ENCODE measurements around the gene SPATA13.
"Not testable (repeated sequence)": the region's sequence is repeated elsewhere in the genome, so short reads cannot be mapped to it uniquely, and the experiment has no call there.

The SPATA13 gene

DNA sequence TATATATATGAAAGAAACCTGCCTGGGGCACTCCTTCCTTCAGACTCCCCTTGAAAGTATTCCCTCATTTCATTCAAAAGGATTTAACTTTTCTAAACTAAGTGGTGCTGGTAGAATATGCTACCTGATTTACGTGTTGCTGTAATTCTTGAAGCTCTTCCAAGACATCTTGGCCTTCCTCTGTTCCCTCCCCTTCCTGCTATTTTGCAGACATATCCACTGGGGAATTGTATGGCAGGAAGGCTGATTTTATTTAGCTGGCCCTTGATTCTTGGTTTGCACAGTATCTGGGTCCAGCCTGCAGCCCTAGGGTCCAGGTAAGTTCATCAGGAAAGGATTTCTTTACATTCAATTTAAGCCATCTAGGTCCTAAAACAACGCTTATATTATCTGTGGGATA, 148.8 kb downstream of the SPATA13 start, which contains the start of gene C1QTNF9:
Gene C1QTNF9 (plus strand): TSS at position 281 of the 400 bp plus-strand sequence. CDS start 6,424 bp downstream, outside the sequence.
- H3K9ac ChIP-seq (ENCODE audit: low read depth in 1 of 2, low read length in 2 of 2); H3K4me3 ChIP-seq (ENCODE audit: low read depth in 1 of 2, low read length in 2 of 2); H3K9me3 ChIP-seq (ENCODE audit: control insufficient read depth in 1 of 2, low read length in 2 of 2); H3K4me1 ChIP-seq (ENCODE audit: control insufficient read depth in 1 of 2, insufficient read depth in 2 of 2, low read length in 2 of 2); H3K27me3 ChIP-seq (ENCODE audit: control insufficient read depth in 1 of 2, insufficient read depth in 2 of 2, low read length in 2 of 2); H3K27ac ChIP-seq (ENCODE audit: low read depth, low read length): not testable (repeated sequence)
- H3K36me3 ChIP-seq (ENCODE audit: control insufficient read depth in 1 of 2, insufficient read depth in 2 of 2, low read length in 2 of 2), result peaks cover 7 to 13% of the 10 kb centered on the region in 2 donors

DNA sequence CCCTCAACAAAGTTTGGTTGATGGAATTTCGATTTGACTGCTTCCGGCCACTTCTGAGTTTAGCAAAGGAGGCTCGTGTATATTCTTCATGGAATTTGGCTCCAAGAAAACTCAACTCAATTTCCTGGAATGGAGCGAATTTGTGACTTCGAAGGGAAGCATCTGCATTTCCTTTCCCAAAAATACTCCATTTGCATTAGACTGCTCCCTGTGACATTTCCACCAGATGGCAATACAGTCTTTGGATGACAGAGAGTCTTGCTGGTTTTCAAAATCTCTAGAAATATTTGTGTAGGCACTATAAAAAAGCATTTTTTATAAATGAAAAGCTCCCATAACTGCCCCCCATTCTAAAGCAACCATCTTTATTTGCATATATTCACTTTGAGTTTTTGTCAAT, 152.9 kb downstream of the SPATA13 start:
- Histone ChIP-seq H3K36me3 (ENCODE audit: control insufficient read depth in 1 of 2, insufficient read depth in 2 of 2, low read length in 2 of 2) (no peaks in the 10 kb centered on the region), H3K9me3 (ENCODE audit: control insufficient read depth in 1 of 2, low read length in 2 of 2) (no peaks in the 10 kb centered on the region), H3K27me3 (ENCODE audit: control insufficient read depth in 1 of 2, insufficient read depth in 2 of 2, low read length in 2 of 2) (no peaks in the 10 kb centered on the region), H3K9ac (ENCODE audit: low read depth in 1 of 2, low read length in 2 of 2) (no peak overlapping the region), H3K4me1 (ENCODE audit: control insufficient read depth in 1 of 2, insufficient read depth in 2 of 2, low read length in 2 of 2) (no peaks in the 10 kb centered on the region), H3K27ac (ENCODE audit: low read depth, low read length) (no peak overlapping the region), H3K4me3 (ENCODE audit: low read depth in 1 of 2, low read length in 2 of 2) (no peak overlapping the region)

DNA sequence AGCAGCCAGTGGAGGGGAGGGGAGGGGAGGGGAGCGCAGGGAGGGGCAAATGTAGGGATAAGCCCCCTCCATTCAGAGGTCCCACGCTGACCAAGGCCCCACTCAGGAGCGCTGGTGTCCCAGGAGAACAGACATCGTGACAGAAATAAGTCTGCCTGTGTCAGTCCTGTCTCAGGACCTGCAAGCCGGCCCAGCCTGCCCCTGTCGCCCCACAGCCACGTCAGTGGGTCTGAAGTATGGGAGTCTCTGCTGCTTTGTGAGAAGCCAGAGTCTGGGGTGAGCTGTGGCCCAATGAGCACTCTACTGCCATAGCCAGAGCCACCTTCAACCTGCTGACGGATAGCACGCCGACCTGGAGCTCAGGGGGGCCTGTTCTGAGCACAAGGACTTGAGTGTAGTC, 157.3 kb downstream of the SPATA13 start:
- not testable (repeated sequence) for H3K4me1 ChIP-seq (ENCODE audit: control insufficient read depth in 1 of 2, insufficient read depth in 2 of 2, low read length in 2 of 2); H3K36me3 ChIP-seq (ENCODE audit: control insufficient read depth in 1 of 2, insufficient read depth in 2 of 2, low read length in 2 of 2); H3K27me3 ChIP-seq (ENCODE audit: control insufficient read depth in 1 of 2, insufficient read depth in 2 of 2, low read length in 2 of 2); H3K27ac ChIP-seq (ENCODE audit: low read depth, low read length); H3K9ac ChIP-seq (ENCODE audit: low read depth in 1 of 2, low read length in 2 of 2); H3K4me3 ChIP-seq (ENCODE audit: low read depth in 1 of 2, low read length in 2 of 2); H3K9me3 ChIP-seq (ENCODE audit: control insufficient read depth in 1 of 2, low read length in 2 of 2)

DNA sequence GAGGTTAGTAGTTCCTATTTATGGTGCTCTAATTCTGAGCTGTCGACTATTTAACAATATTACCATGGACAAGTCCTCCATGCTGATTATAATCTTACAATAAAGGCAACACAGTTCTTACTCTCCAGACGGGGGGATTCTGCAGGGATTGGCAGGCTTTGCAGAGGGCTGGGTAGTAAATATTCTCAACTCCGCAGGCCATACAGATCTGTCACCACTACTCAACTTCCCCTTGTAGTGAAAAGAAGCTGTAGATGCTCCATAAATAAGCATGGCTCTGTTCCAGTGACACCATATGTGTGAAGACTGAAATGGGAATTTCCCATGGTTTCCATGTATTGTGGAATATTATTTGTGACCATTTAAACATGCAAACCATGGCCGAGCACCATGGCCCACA, 158.4 kb downstream of the SPATA13 start:
- not testable (repeated sequence) for H3K36me3 ChIP-seq (ENCODE audit: control insufficient read depth in 1 of 2, insufficient read depth in 2 of 2, low read length in 2 of 2); H3K4me3 ChIP-seq (ENCODE audit: low read depth in 1 of 2, low read length in 2 of 2); H3K9ac ChIP-seq (ENCODE audit: low read depth in 1 of 2, low read length in 2 of 2); H3K27me3 ChIP-seq (ENCODE audit: control insufficient read depth in 1 of 2, insufficient read depth in 2 of 2, low read length in 2 of 2); H3K27ac ChIP-seq (ENCODE audit: low read depth, low read length); H3K9me3 ChIP-seq (ENCODE audit: control insufficient read depth in 1 of 2, low read length in 2 of 2); H3K4me1 ChIP-seq (ENCODE audit: control insufficient read depth in 1 of 2, insufficient read depth in 2 of 2, low read length in 2 of 2)

DNA sequence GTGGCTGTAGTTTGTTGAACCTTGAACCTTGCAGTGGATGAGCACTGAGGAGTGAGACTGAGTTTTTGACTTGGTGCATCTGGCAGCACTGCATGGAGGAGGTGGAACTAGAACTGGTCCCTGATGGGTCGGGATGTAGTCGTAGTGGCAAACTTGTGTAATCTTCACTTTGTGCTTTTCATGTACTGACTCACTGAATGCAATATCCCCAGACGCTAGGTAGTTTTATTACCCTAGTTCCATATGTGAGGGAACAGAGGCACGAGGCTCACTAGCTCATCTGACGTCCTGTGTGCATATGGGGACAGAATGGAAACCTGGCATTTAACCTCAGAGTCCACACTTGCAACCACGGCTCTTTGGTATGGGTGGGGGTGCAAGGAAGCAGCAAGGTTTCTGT, 159.1 kb downstream of the SPATA13 start:
- not testable (repeated sequence) for H3K27ac ChIP-seq (ENCODE audit: low read depth, low read length); H3K9me3 ChIP-seq (ENCODE audit: control insufficient read depth in 1 of 2, low read length in 2 of 2); H3K4me1 ChIP-seq (ENCODE audit: control insufficient read depth in 1 of 2, insufficient read depth in 2 of 2, low read length in 2 of 2); H3K36me3 ChIP-seq (ENCODE audit: control insufficient read depth in 1 of 2, insufficient read depth in 2 of 2, low read length in 2 of 2); H3K9ac ChIP-seq (ENCODE audit: low read depth in 1 of 2, low read length in 2 of 2); H3K4me3 ChIP-seq (ENCODE audit: low read depth in 1 of 2, low read length in 2 of 2); H3K27me3 ChIP-seq (ENCODE audit: control insufficient read depth in 1 of 2, insufficient read depth in 2 of 2, low read length in 2 of 2)

DNA sequence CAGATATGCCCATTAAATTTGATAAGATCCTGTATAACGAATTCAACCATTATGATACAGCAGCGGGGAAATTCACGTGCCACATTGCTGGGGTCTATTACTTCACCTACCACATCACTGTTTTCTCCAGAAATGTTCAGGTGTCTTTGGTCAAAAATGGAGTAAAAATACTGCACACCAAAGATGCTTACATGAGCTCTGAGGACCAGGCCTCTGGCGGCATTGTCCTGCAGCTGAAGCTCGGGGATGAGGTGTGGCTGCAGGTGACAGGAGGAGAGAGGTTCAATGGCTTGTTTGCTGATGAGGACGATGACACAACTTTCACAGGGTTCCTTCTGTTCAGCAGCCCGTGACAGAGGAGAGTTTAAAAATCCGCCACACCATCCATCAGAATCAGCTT, 160.9 kb downstream of the SPATA13 start:
- H3K4me3 ChIP-seq (ENCODE audit: low read depth in 1 of 2, low read length in 2 of 2); H3K4me1 ChIP-seq (ENCODE audit: control insufficient read depth in 1 of 2, insufficient read depth in 2 of 2, low read length in 2 of 2): not testable (repeated sequence)

DNA sequence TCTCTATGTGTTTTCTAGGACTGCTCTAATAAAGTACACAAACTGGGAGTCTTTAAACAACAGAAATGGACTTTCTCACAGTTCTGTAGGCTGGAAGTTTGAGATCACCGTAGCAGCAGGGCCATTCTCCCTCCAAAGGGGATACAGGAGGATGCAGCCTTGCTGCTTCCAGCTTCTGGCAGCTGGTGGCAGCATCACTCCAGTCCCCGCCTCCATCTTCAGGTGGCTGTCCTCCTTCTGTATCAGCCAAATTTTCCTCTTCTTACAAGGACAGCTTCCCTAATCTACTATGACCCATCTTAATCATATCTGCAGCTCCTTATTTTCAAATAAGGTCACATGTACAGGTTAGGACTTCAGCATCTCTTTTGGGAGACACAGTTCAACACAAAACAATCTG, 161.9 kb downstream of the SPATA13 start:
- not testable (repeated sequence) for H3K9ac ChIP-seq (ENCODE audit: low read depth in 1 of 2, low read length in 2 of 2); H3K4me1 ChIP-seq (ENCODE audit: control insufficient read depth in 1 of 2, insufficient read depth in 2 of 2, low read length in 2 of 2); H3K36me3 ChIP-seq (ENCODE audit: control insufficient read depth in 1 of 2, insufficient read depth in 2 of 2, low read length in 2 of 2); H3K27ac ChIP-seq (ENCODE audit: low read depth, low read length); H3K27me3 ChIP-seq (ENCODE audit: control insufficient read depth in 1 of 2, insufficient read depth in 2 of 2, low read length in 2 of 2); H3K9me3 ChIP-seq (ENCODE audit: control insufficient read depth in 1 of 2, low read length in 2 of 2); H3K4me3 ChIP-seq (ENCODE audit: low read depth in 1 of 2, low read length in 2 of 2)

More for the DNA sequence above, 160.9 kb downstream of the SPATA13 start:
- not testable (repeated sequence) for H3K9me3 ChIP-seq (ENCODE audit: control insufficient read depth in 1 of 2, low read length in 2 of 2); H3K36me3 ChIP-seq (ENCODE audit: control insufficient read depth in 1 of 2, insufficient read depth in 2 of 2, low read length in 2 of 2); H3K27me3 ChIP-seq (ENCODE audit: control insufficient read depth in 1 of 2, insufficient read depth in 2 of 2, low read length in 2 of 2); H3K27ac ChIP-seq (ENCODE audit: low read depth, low read length); H3K9ac ChIP-seq (ENCODE audit: low read depth in 1 of 2, low read length in 2 of 2)

DNA sequence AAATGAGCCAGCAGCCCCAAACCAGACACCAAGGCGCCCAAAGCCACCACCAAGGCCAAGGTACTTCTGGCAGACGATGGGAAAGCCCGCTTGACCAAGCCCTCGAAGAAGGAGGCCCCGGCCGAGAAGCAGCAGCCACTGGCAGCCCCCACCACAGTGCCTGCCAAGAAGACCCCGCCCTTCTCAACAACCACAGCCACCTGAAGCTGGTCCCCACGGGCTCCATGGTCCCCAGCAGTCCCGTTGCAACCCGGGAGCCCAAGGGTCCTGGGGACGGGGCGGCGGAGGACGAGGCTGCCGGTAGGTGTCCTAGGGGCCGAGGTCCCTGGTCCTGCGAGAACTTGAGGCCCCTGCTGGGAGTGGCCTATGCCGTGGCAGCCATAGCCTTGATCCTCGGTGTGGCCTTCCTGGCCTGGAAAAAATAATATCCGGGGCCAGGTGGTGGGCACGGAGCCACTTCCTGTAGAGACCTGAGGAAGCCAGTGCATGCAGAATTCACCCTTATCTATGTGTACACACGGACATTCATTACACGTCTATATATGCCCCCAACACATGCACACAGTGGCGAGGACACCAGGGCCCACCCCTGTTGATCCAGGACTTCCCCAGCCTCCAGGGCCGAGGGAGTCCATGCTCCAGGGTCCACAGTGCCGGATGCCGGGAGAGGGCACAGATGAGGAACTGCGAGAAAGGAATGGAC, 162.7 kb downstream of the SPATA13 start:
- H3K36me3 ChIP-seq (ENCODE audit: control insufficient read depth in 1 of 2, insufficient read depth in 2 of 2, low read length in 2 of 2), result no peaks in the 10 kb centered on the region
- H3K27ac ChIP-seq (ENCODE audit: low read depth, low read length), result no peak overlapping the region
- no peak overlapping the region for H3K9ac ChIP-seq (ENCODE audit: low read depth in 1 of 2, low read length in 2 of 2)
- H3K4me1 ChIP-seq (ENCODE audit: control insufficient read depth in 1 of 2, insufficient read depth in 2 of 2, low read length in 2 of 2), result peaks cover 5 to 8% of the 10 kb centered on the region in 2 donors
- no peaks in the 10 kb centered on the region for H3K27me3 ChIP-seq (ENCODE audit: control insufficient read depth in 1 of 2, insufficient read depth in 2 of 2, low read length in 2 of 2)
- H3K9me3 ChIP-seq (ENCODE audit: control insufficient read depth in 1 of 2, low read length in 2 of 2), result no peaks in the 10 kb centered on the region
- no peak overlapping the region for H3K4me3 ChIP-seq (ENCODE audit: low read depth in 1 of 2, low read length in 2 of 2)

DNA sequence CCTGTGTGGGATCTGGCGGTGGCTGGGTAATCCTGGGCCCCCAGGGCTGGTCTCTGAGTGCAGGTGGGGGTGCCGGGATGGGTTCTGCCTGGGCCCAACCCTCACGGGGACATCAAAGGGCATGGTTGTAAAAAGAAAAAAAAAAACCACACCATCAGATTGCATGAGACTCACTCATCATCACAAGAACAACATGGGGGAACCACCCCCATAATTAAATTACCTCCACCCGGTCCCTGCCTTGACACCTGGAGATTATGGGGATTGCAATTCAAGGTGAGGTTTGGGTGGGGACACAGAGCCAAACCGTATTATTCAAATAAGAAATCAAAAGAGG, 163.2 kb downstream of the SPATA13 start:
- H3K4me3 ChIP-seq (ENCODE audit: low read depth in 1 of 2, low read length in 2 of 2), result no peak overlapping the region
- no peak overlapping the region for H3K9ac ChIP-seq (ENCODE audit: low read depth in 1 of 2, low read length in 2 of 2)
- H3K9me3 ChIP-seq (ENCODE audit: control insufficient read depth in 1 of 2, low read length in 2 of 2), result no peaks in the 10 kb centered on the region
- no peaks in the 10 kb centered on the region for H3K27me3 ChIP-seq (ENCODE audit: control insufficient read depth in 1 of 2, insufficient read depth in 2 of 2, low read length in 2 of 2)
- no peaks in the 10 kb centered on the region for H3K36me3 ChIP-seq (ENCODE audit: control insufficient read depth in 1 of 2, insufficient read depth in 2 of 2, low read length in 2 of 2)
- H3K4me1 ChIP-seq (ENCODE audit: control insufficient read depth in 1 of 2, insufficient read depth in 2 of 2, low read length in 2 of 2), result peaks cover 5 to 8% of the 10 kb centered on the region in 2 donors
- H3K27ac ChIP-seq (ENCODE audit: low read depth, low read length), result no peak overlapping the region

DNA sequence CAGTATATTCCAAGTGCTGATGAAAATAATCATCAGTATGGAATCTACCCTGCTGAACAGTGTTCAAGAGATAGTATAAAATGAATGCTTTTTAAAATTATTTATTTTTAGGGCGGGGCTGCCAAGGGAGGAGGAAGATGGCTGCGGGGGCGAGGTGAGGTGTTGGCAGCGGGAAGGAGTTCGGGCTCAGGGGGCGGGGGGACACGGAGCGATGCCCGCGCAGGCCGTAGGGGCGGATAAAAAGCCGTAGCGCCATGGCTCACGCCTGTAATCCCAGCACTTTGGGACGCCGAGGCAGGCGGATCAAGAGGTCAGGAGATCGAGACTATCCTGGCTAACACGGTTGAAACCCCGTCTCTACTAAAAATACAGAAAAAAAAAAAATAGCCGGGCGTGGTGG, 167.1 kb downstream of the SPATA13 start:
- H3K4me1 ChIP-seq (ENCODE audit: control insufficient read depth in 1 of 2, insufficient read depth in 2 of 2, low read length in 2 of 2); H3K9ac ChIP-seq (ENCODE audit: low read depth in 1 of 2, low read length in 2 of 2); H3K27ac ChIP-seq (ENCODE audit: low read depth, low read length); H3K9me3 ChIP-seq (ENCODE audit: control insufficient read depth in 1 of 2, low read length in 2 of 2); H3K4me3 ChIP-seq (ENCODE audit: low read depth in 1 of 2, low read length in 2 of 2); H3K27me3 ChIP-seq (ENCODE audit: control insufficient read depth in 1 of 2, insufficient read depth in 2 of 2, low read length in 2 of 2); H3K36me3 ChIP-seq (ENCODE audit: control insufficient read depth in 1 of 2, insufficient read depth in 2 of 2, low read length in 2 of 2): not testable (repeated sequence)

DNA sequence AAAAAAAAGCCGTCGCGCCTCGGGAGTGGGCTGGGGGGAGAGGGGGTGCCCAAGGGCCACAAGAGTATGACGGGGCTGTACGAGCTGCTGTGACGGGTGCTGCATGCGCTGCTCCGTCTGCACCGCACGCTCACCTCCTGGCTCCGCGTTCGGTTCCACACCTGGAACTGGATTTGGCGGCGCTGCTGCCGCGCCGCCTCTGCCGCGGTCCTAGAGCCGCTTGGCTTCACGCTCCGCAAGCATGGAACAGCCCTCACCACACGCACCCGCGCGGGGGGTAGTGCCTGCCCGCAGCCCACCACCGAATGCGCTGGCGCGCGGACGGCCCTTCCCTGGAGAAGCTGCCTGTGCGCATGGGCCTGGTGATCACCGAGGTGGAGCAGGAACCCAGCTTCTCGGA, 167.6 kb downstream of the SPATA13 start:
- H3K36me3 ChIP-seq (ENCODE audit: control insufficient read depth in 1 of 2, insufficient read depth in 2 of 2, low read length in 2 of 2), result no peaks in the 10 kb centered on the region
- H3K4me3 ChIP-seq (ENCODE audit: low read depth in 1 of 2, low read length in 2 of 2), result peak overlapping the region in 1 of 2 donors; percentile 48
- H3K9ac ChIP-seq (ENCODE audit: low read depth in 1 of 2, low read length in 2 of 2), result no peak overlapping the region
- no peaks in the 10 kb centered on the region for H3K27me3 ChIP-seq (ENCODE audit: control insufficient read depth in 1 of 2, insufficient read depth in 2 of 2, low read length in 2 of 2)
- H3K27ac ChIP-seq (ENCODE audit: low read depth, low read length), result no peak overlapping the region
- peaks cover 4 to 8% of the 10 kb centered on the region in 2 donors for H3K4me1 ChIP-seq (ENCODE audit: control insufficient read depth in 1 of 2, insufficient read depth in 2 of 2, low read length in 2 of 2)
- H3K9me3 ChIP-seq (ENCODE audit: control insufficient read depth in 1 of 2, low read length in 2 of 2), result no peaks in the 10 kb centered on the region
